Trophoblast cell (in vitro differentiated cells and primary cell): Measurements from ENCODE around the gene CBFB.
A peak's percentile ranks its signal among the peaks of the same experiment; 100 is the strongest.

Experiments
- DNase-seq, 2 donors: peaks; one replicate each; pipeline ENCODE4 v3.0.0-alpha.2; 2016
- H2AFZ ChIP-seq: 2 replicates; pipeline ENCODE4 v1.6.1; 2013; ENCODE audit warnings: low read length, moderate library complexity, mild to moderate bottlenecking; ENCODE audit not compliant: insufficient read depth, poor library complexity
- H2AK5ac ChIP-seq: 2 replicates; pipeline ENCODE4 v1.6.1; 2013; ENCODE audit warnings: mild to moderate bottlenecking, low read length
- H2BK120ac ChIP-seq: 2 replicates; pipeline ENCODE4 v1.6.1; 2013; ENCODE audit warnings: low read length, mild to moderate bottlenecking, moderate library complexity; ENCODE audit not compliant: insufficient read depth, poor library complexity
- H2BK12ac ChIP-seq: 2 replicates; pipeline ENCODE4 v1.6.1; 2013; ENCODE audit warnings: mild to moderate bottlenecking, low read length, moderate library complexity
- H2BK5ac ChIP-seq: 2 replicates; pipeline ENCODE4 v1.6.1; 2013; ENCODE audit warnings: low read length, low read depth, moderate library complexity, mild to moderate bottlenecking; ENCODE audit not compliant: poor library complexity
- H3K14ac ChIP-seq: 2 replicates; pipeline ENCODE4 v1.6.1; 2013; ENCODE audit warnings: mild to moderate bottlenecking, low read length
- H3K18ac ChIP-seq: 2 replicates; pipeline ENCODE4 v1.6.1; 2013; ENCODE audit warnings: mild to moderate bottlenecking, low read length
- H3K23ac ChIP-seq: 2 replicates; pipeline ENCODE4 v1.6.1; 2013; ENCODE audit warnings: low read length
- H3K27ac ChIP-seq: 2 replicates; pipeline ENCODE4 v1.5.1; 2013; ENCODE audit warnings: low read depth, mild to moderate bottlenecking, inconsistent platforms, low read length, moderate library complexity
- H3K27me3 ChIP-seq: 2 replicates; pipeline ENCODE4 v1.6.1; 2013; ENCODE audit warnings: inconsistent platforms, mild to moderate bottlenecking, low read length, moderate library complexity; ENCODE audit not compliant: insufficient read depth
- H3K36me3 ChIP-seq, 2 experiments: 1 replicate in 1 of 2; 2 replicates in 1 of 2; pipeline ENCODE4 v1.6.1; 2013; ENCODE audit warnings: low read length in 2 of 2, mild to moderate bottlenecking in 2 of 2, moderate library complexity in 1 of 2; ENCODE audit not compliant: insufficient read depth in 2 of 2, control insufficient read depth in 1 of 2
- H3K4ac ChIP-seq: 2 replicates; pipeline ENCODE4 v1.6.1; 2013; ENCODE audit warnings: low read depth, mild to moderate bottlenecking, low read length, moderate library complexity
- H3K4me1 ChIP-seq, 2 experiments: 1 replicate in 1 of 2; 2 replicates in 1 of 2; pipeline ENCODE4 v1.6.1; 2013; ENCODE audit warnings: low read length in 2 of 2, mild to moderate bottlenecking in 2 of 2, moderate library complexity in 1 of 2; ENCODE audit not compliant: insufficient read depth in 2 of 2, control insufficient read depth in 1 of 2
- H3K4me2 ChIP-seq: 2 replicates; pipeline ENCODE4 v1.6.1; 2013; ENCODE audit warnings: inconsistent platforms, mild to moderate bottlenecking, low read length, moderate library complexity
- H3K4me3 ChIP-seq: 2 replicates; pipeline ENCODE4 v1.5.1; 2013; ENCODE audit warnings: mild to moderate bottlenecking, low read depth, low read length, inconsistent platforms
- H3K79me1 ChIP-seq: one replicate; pipeline ENCODE4 v1.6.1; 2013; ENCODE audit warnings: low read length
- H3K79me2 ChIP-seq: 2 replicates; pipeline ENCODE4 v1.6.1; 2013; ENCODE audit warnings: low read length, mild to moderate bottlenecking; ENCODE audit not compliant: control insufficient read depth, insufficient read depth, poor library complexity
- H3K9ac ChIP-seq: 2 replicates; pipeline ENCODE4 v1.6.1; 2013; ENCODE audit warnings: mild to moderate bottlenecking, low read length
- H3K9me3 ChIP-seq: 2 replicates; pipeline ENCODE4 v1.6.1; 2013; ENCODE audit warnings: low read depth, mild to moderate bottlenecking, control low read depth, inconsistent platforms, low read length; ENCODE audit not compliant: insufficient read depth
- H4K12ac ChIP-seq: 2 replicates; pipeline ENCODE4 v1.6.1; 2013; ENCODE audit warnings: low read depth, mild to moderate bottlenecking, low read length, moderate library complexity
- H4K8ac ChIP-seq: 2 replicates; pipeline ENCODE4 v1.6.1; 2013; ENCODE audit warnings: low read depth, mild to moderate bottlenecking, low read length, moderate library complexity
- H4K91ac ChIP-seq: one replicate; pipeline ENCODE4 v1.6.1; 2013; ENCODE audit warnings: low read depth, mild to moderate bottlenecking, low read length, moderate library complexity
- WGBS: extraction: QIAGEN DNeasy Blood & Tissue Kit; methylation state at CpG from one replicate; pipeline ENCODE4 v1.1.7; 2013; ENCODE audit warnings: missing lambda C conversion rate; ENCODE audit not compliant: insufficient read length, insufficient coverage; ENCODE audit errors: extremely low coverage; 5-methylcytosine and 5-hydroxymethylcytosine counted together

The CBFB gene

DNA sequence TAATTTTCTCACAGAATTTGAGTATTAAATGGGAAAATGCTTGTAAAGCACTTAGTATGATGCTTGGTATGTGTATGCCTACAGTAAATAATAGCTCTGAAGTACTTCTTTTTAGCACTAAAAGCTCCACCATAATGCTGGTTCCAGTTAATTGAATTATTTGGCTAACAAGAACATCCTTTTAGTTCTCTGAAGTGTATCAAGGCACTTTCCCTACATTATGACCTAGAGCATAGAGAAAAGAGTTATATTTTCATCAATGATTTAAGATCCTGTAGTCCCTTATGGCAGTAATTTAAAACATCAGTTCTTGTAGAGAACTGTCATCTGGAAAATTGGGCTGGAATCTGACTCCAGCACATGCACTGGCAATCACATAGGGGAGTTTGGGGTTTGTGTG lies 58.9 kb downstream of the CBFB start:
- H3K23ac ChIP-seq, result no peak overlapping the region
- H3K9ac ChIP-seq, result no peak overlapping the region
- no peaks in the 10 kb centered on the region for H3K27me3 ChIP-seq
- DNase-seq, result no peak
- H4K12ac ChIP-seq, result no peak overlapping the region
- no peak overlapping the region for H3K18ac ChIP-seq
- H2BK120ac ChIP-seq, result no peak overlapping the region
- no peak overlapping the region for H2BK5ac ChIP-seq
- H3K79me2 ChIP-seq, result no peaks in the 10 kb centered on the region
- H3K36me3 ChIP-seq, result peaks cover 6 to 7% of the 10 kb centered on the region in 2 experiments
- no peak overlapping the region for H2AFZ ChIP-seq
- H3K4me1 ChIP-seq, result no peaks in the 10 kb centered on the region
- H2AK5ac ChIP-seq, result no peak overlapping the region
- no peak overlapping the region for H3K27ac ChIP-seq
- no peak overlapping the region for H3K14ac ChIP-seq
- H4K91ac ChIP-seq, result no peak overlapping the region
- H2BK12ac ChIP-seq, result no peak overlapping the region
- H4K8ac ChIP-seq, result no peak overlapping the region
- no peak overlapping the region for H3K4ac ChIP-seq
- no peaks in the 10 kb centered on the region for H3K79me1 ChIP-seq
- H3K4me2 ChIP-seq, result no peak overlapping the region
- no peaks in the 10 kb centered on the region for H3K9me3 ChIP-seq
- no peak overlapping the region for H3K4me3 ChIP-seq

DNA sequence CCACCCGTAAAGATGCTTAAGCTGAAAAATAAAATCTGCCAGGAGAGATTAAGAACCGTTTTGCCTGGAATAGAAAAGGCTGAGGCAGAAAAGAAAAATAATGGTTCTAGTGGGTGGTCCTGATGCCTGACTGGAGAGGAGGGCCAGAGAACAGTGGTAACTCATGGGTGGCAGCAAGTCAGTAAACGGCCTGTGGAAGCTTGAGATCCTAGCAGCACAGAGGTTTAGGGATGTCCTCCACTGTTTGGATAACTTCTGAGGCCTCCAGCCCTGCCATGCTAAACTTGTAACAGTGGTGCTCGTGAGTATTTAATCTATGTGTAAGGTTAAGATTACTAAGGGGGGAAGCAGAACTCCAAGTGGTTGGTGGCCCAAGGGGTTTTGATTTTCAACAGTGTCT lies 59.6 kb downstream of the CBFB start:
- Histone ChIP-seq H3K4ac (no peak overlapping the region), H2AK5ac (no peak overlapping the region), H3K4me3 (no peak overlapping the region), H3K14ac (no peak overlapping the region), H2BK120ac (no peak overlapping the region), H3K79me1 (no peaks in the 10 kb centered on the region), H3K4me1 (no peaks in the 10 kb centered on the region), H2BK5ac (no peak overlapping the region), H3K9me3 (no peaks in the 10 kb centered on the region), H3K18ac (no peak overlapping the region), H2BK12ac (no peak overlapping the region), H3K23ac (no peak overlapping the region), H3K4me2 (no peak overlapping the region), H2AFZ (no peak overlapping the region), H3K79me2 (no peaks in the 10 kb centered on the region), H3K36me3 (peaks cover 7% of the 10 kb centered on the region in 2 experiments), H3K27ac (no peak overlapping the region), H4K91ac (no peak overlapping the region), H4K8ac (no peak overlapping the region), H4K12ac (no peak overlapping the region), H3K27me3 (no peaks in the 10 kb centered on the region), H3K9ac (no peak overlapping the region)
- no CpG with 5 or more reads among the region's 4 CpGs for WGBS
- no peak for DNase-seq

DNA sequence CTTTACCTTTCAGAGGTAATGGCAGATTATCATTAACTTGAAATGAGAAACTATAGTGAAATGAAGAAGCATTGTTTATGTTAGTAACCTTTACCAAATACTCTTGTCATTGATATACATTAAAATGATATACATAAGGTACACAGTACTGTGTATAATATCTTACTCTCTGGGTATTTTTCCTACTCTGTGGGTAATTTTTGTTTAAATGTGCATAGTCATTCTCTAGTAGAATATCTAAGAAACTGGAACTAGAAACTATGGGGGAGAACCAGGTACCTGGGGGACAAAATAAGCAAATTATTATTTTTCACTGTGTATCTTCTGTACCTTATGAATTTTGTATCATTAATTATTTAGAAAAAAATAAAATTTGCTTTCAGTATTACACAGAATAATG lies 60.2 kb downstream of the CBFB start:
- no peak overlapping the region for H3K4ac ChIP-seq
- no peaks in the 10 kb centered on the region for H3K27me3 ChIP-seq
- H3K9me3 ChIP-seq, result no peaks in the 10 kb centered on the region
- DNase-seq, result no peak
- H2BK5ac ChIP-seq, result no peak overlapping the region
- no peak overlapping the region for H3K14ac ChIP-seq
- no peak overlapping the region for H3K4me3 ChIP-seq
- H3K9ac ChIP-seq, result no peak overlapping the region
- H2BK120ac ChIP-seq, result no peak overlapping the region
- no peak overlapping the region for H2BK12ac ChIP-seq
- no peak overlapping the region for H3K4me2 ChIP-seq
- no peaks in the 10 kb centered on the region for H3K79me2 ChIP-seq
- H4K12ac ChIP-seq, result no peak overlapping the region
- no peak overlapping the region for H2AFZ ChIP-seq
- H3K36me3 ChIP-seq, result peaks cover 5 to 7% of the 10 kb centered on the region in 2 experiments
- no peak overlapping the region for H3K18ac ChIP-seq
- H3K27ac ChIP-seq, result no peak overlapping the region
- H4K91ac ChIP-seq, result no peak overlapping the region
- H2AK5ac ChIP-seq, result no peak overlapping the region
- H3K4me1 ChIP-seq, result no peaks in the 10 kb centered on the region
- H3K79me1 ChIP-seq, result no peaks in the 10 kb centered on the region
- no peak overlapping the region for H3K23ac ChIP-seq
- H4K8ac ChIP-seq, result no peak overlapping the region

DNA sequence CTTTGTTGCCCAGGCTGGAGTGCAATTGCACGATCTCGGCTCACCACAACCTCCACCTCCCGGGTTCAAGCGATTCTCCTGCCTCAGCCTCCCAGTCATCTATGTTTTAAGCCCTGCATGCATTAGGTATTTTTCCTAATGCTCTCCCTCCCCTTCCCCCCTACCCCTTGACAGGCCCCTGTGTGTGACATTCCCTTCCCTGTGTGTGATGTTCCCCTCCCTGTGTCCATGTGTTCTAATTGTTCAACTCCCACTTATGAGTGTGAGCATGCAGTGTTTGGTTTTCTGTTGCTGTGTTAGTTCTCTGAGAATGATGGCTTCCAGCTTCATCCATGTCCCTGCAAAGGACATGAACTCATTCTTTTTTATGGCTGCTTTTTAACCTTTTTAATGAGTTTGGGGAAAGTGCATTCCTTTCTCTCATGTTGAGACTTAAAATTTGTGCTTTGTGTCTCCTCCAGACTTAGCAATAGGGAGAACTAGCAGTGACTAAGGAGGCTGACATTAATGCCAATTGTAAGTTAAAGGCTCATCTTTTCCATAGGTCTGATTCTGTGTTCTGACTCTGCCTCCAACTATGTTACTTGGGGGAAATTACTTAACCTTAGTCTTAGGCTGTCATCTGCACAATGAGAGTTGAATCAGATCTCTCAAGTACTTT lies 63.1 kb downstream of the CBFB start:
- Histone ChIP-seq H2BK5ac (no peak overlapping the region), H3K4ac (no peak overlapping the region), H2BK12ac (no peak overlapping the region), H3K14ac (no peak overlapping the region), H4K12ac (no peak overlapping the region), H3K23ac (no peak overlapping the region), H4K8ac (no peak overlapping the region), H3K4me1 (no peaks in the 10 kb centered on the region), H3K79me1 (no peaks in the 10 kb centered on the region), H3K27me3 (no peaks in the 10 kb centered on the region), H3K4me2 (no peak overlapping the region), H2AK5ac (no peak overlapping the region), H2BK120ac (no peak overlapping the region), H2AFZ (no peak overlapping the region), H4K91ac (no peak overlapping the region), H3K9me3 (no peaks in the 10 kb centered on the region), H3K4me3 (no peak overlapping the region), H3K9ac (no peak overlapping the region), H3K18ac (no peak overlapping the region), H3K27ac (no peak overlapping the region), H3K36me3 (peaks cover 4 to 14% of the 10 kb centered on the region in 2 experiments), H3K79me2 (no peaks in the 10 kb centered on the region)
- DNase-seq, result peak in 1 of 2 donors; percentile 58
- WGBS, result no CpG with 5 or more reads among the region's 4 CpGs
